Astrocyte (in vitro differentiated cells and primary cell): ENCODE results near the gene CDHR5. TPM values are rescaled to one million over a fixed set of nuclear protein-coding genes. Genes with fewer than 3 reads are reported as not detected.
"Not testable (repeated sequence)": the region's sequence is repeated elsewhere in the genome, so short reads cannot be mapped to it uniquely, and the experiment has no call there.

Source experiments
- DNase-seq: peaks from one replicate; pipeline ENCODE4 v3.0.0-alpha.2; 2010; ENCODE audit warnings: low read depth
- FAIRE-seq: peaks from 2 replicates; lab custom pipeline; 2011; peaks lifted over from hg19 to GRCh38; lab: Jason Lieb, UNC
- H2AFZ ChIP-seq: 2 replicates; pipeline ENCODE4 v1.6.0; 2012; ENCODE audit warnings: low read depth, low read length, inconsistent platforms
- H3K27ac ChIP-seq: 2 replicates; pipeline ENCODE4 v1.5.1; 2011; ENCODE audit warnings: low read depth, low read length, inconsistent platforms
- H3K27me3 ChIP-seq: 2 replicates; pipeline ENCODE4 v1.6.0; 2011; ENCODE audit warnings: low read length, inconsistent platforms; ENCODE audit not compliant: insufficient read depth
- H3K36me3 ChIP-seq: 2 replicates; pipeline ENCODE4 v1.5.1; 2011; ENCODE audit warnings: low read length, inconsistent platforms; ENCODE audit not compliant: insufficient read depth
- H3K4me1 ChIP-seq: 2 replicates; pipeline ENCODE4 v1.5.1; 2011; ENCODE audit warnings: low read length, inconsistent platforms; ENCODE audit not compliant: insufficient read depth
- H3K4me2 ChIP-seq: 2 replicates; pipeline ENCODE4 v1.6.0; 2012; ENCODE audit warnings: low read length, inconsistent platforms
- H3K4me3 ChIP-seq: 2 replicates; pipeline ENCODE4 v1.5.1; 2011; ENCODE audit warnings: low read depth, mild to moderate bottlenecking, low read length, inconsistent platforms; ENCODE audit not compliant: insufficient read depth
- H3K79me2 ChIP-seq: 2 replicates; pipeline ENCODE4 v1.6.0; 2012; ENCODE audit warnings: mild to moderate bottlenecking, low read length, inconsistent platforms; ENCODE audit not compliant: insufficient read depth
- H3K9ac ChIP-seq: 2 replicates; pipeline ENCODE4 v1.6.0; 2012; ENCODE audit warnings: mild to moderate bottlenecking, low read length, inconsistent platforms
- H3K9me3 ChIP-seq: 2 replicates; pipeline ENCODE4 v1.5.1; 2012; ENCODE audit warnings: low read depth, mild to moderate bottlenecking, low read length, inconsistent platforms; ENCODE audit not compliant: insufficient read depth
- H4K20me1 ChIP-seq: 2 replicates; pipeline ENCODE4 v1.6.0; 2012; ENCODE audit warnings: low read length, inconsistent platforms; ENCODE audit not compliant: insufficient read depth
- H3K27ac Mint-ChIP-seq: one replicate; pipeline ENCODE4 v1.8.0; 2021; ENCODE audit warnings: mild to moderate bottlenecking, mixed read lengths; ENCODE audit not compliant: unreplicated experiment
- H3K27me3 Mint-ChIP-seq: one replicate; pipeline ENCODE4 v1.8.0; 2021; ENCODE audit warnings: low read depth, mixed read lengths; ENCODE audit not compliant: unreplicated experiment
- H3K36me3 Mint-ChIP-seq: one replicate; pipeline ENCODE4 v1.8.0; 2021; ENCODE audit warnings: low read depth, mixed read lengths; ENCODE audit not compliant: unreplicated experiment
- H3K4me1 Mint-ChIP-seq: one replicate; pipeline ENCODE4 v1.8.0; 2021; ENCODE audit warnings: low read depth, mixed read lengths; ENCODE audit not compliant: unreplicated experiment
- H3K4me3 Mint-ChIP-seq: one replicate; pipeline ENCODE4 v1.8.0; 2021; ENCODE audit warnings: mild to moderate bottlenecking, moderate library complexity, mixed read lengths; ENCODE audit not compliant: unreplicated experiment
- H3K9me3 Mint-ChIP-seq: one replicate; pipeline ENCODE4 v1.8.0; 2021; ENCODE audit warnings: mild to moderate bottlenecking, mixed read lengths; ENCODE audit not compliant: unreplicated experiment
- CTCF ChIP-seq: IDR thresholded peaks from 2 replicates; pipeline ENCODE4 v1.5.1; 2011; ENCODE audit warnings: low read depth, mild to moderate bottlenecking, inconsistent platforms, low read length, moderate library complexity; ENCODE audit not compliant: insufficient read depth
- EZH2 ChIP-seq: IDR thresholded peaks from 2 replicates; pipeline ENCODE4 v1.6.1; 2012; ENCODE audit warnings: mild to moderate bottlenecking, low read length, inconsistent platforms; ENCODE audit not compliant: insufficient read depth
- total RNA-seq: library from RNA; stranded (reverse); gene quantifications from 2 replicates; pipeline ENCODE4 v1.2.1, GENCODE V29; 2021

Gene CDHR5
- total RNA-seq, 1 donor from 2014 or later: not detected

GRCh38 chr11:575313-575995 lies 49.3 kb downstream of the CDHR5 start:
- H3K27ac Mint-ChIP-seq: peak overlapping the region; percentile 47
- TF ChIP-seq CTCF: no peak
- no peak for TF ChIP-seq EZH2
- H3K4me3 Mint-ChIP-seq: peak overlapping the region; percentile 89
- peaks cover 17% of the 10 kb centered on the region for H3K27me3 Mint-ChIP-seq
- H3K27me3 ChIP-seq: peaks cover 6% of the 10 kb centered on the region
- H3K4me2 ChIP-seq: peak overlapping the region; percentile 98
- peaks cover 9% of the 10 kb centered on the region for H3K36me3 Mint-ChIP-seq
- peak overlapping the region; percentile 62 for H3K9ac ChIP-seq
- H3K27ac ChIP-seq: no peak overlapping the region
- peaks cover 38% of the 10 kb centered on the region for H3K79me2 ChIP-seq
- H2AFZ ChIP-seq: peak overlapping the region; percentile 98
- H3K9me3 Mint-ChIP-seq: no peaks in the 10 kb centered on the region
- no peaks in the 10 kb centered on the region for H3K36me3 ChIP-seq
- peak overlapping the region; percentile 68 for H3K4me3 ChIP-seq
- FAIRE-seq (no peak), DNase-seq (no peak)
- H3K4me1 ChIP-seq: peaks cover 19% of the 10 kb centered on the region
- H3K4me1 Mint-ChIP-seq: peaks cover 33% of the 10 kb centered on the region
- H3K9me3 ChIP-seq: no peaks in the 10 kb centered on the region
- peaks cover 37% of the 10 kb centered on the region for H4K20me1 ChIP-seq

DNA sequence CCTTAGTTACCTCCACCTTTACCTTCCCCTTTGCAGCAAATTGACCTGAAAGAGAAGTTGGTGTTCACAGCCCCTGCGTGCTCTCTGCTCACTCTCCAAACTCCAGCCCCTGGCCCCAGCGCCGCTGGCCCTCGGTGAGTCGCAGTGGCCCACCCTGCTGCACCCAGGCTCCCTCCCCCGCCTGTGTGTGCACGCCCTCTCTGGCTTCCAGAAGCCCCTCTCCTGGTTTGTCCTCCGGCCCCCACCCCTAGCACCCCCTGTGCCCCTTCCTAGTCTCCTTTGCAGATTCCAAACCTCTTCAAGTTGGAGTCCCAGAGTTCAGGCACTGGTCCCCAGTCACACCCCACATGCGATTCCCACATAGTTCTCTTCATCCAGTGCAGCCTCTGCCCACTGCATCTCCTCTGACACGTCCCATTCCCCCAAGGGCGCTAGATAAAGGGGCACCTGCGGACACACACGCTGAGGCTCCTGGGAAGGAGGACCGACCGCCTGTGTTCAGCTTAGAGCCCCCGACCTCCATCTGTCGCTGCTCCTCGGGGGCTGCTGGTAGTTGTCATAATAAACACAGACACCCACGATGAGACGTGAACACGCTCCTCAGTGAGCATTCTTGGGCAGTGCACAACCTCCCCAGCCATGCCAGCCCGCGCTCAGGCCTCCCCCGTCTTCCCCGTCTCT lies 50.0 kb downstream of the CDHR5 start:
- Histone ChIP-seq H3K36me3 (no peaks in the 10 kb centered on the region), H2AFZ (peak overlapping the region; percentile 98), H3K4me2 (peak overlapping the region; percentile 98), H3K9me3 (no peaks in the 10 kb centered on the region), H3K4me1 (peaks cover 19% of the 10 kb centered on the region), H3K4me3 (peak overlapping the region; percentile 68), H3K9ac (peak overlapping the region; percentile 62), H4K20me1 (peaks cover 30% of the 10 kb centered on the region), H3K27ac (no peak overlapping the region), H3K79me2 (peaks cover 31% of the 10 kb centered on the region), H3K27me3 (peaks cover 6% of the 10 kb centered on the region)
- FAIRE-seq (no peak), DNase-seq (no peak)
- Mint-ChIP-seq H3K27ac (peak overlapping the region; percentile 47), H3K9me3 (no peaks in the 10 kb centered on the region), H3K4me3 (peak overlapping the region; percentile 89), H3K36me3 (peaks cover 9% of the 10 kb centered on the region), H3K4me1 (peaks cover 29% of the 10 kb centered on the region), H3K27me3 (peaks cover 17% of the 10 kb centered on the region)
- TF ChIP-seq CTCF (no peak), EZH2 (peak; percentile 55)

DNA sequence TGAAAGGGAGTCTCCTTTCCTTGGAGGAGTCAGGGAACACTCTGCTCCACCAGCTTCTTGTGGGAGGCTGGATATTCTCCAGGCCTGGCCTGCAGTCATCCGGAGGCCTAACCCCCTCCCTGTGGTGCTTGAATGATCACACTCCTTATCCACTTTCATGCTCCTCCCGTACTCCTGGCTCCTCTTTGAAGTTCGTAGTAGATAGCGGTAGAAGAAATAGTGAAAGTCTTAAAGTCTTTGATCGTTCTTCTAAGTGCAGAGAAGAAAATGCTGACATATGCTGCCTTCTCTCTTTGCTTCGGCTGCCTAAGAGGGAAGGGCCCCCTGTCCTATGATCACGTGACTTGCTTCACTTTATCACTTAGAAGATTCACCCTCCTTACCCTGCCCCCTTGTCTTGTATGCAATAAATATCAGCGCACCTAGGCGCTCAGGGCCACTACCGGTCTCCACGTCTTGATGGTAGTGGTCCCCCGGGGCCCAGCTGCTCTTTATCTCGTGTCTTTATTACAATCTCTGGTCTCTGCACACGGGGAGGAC lies 50.7 kb downstream of the CDHR5 start:
- not testable (repeated sequence) for H3K27me3 ChIP-seq, DNase-seq, H3K9ac ChIP-seq, H3K9me3 Mint-ChIP-seq, H3K36me3 Mint-ChIP-seq, H3K4me2 ChIP-seq, H3K9me3 ChIP-seq, H3K4me3 ChIP-seq, H3K27ac Mint-ChIP-seq, H3K36me3 ChIP-seq, FAIRE-seq, H2AFZ ChIP-seq, H3K27ac ChIP-seq
- Mint-ChIP-seq H3K4me3 (peak overlapping the region; percentile 89), H3K4me1 (peaks cover 23% of the 10 kb centered on the region), H3K27me3 (peaks cover 17% of the 10 kb centered on the region)
- Histone ChIP-seq H3K79me2 (peaks cover 24% of the 10 kb centered on the region), H4K20me1 (peaks cover 23% of the 10 kb centered on the region), H3K4me1 (peaks cover 20% of the 10 kb centered on the region)
